HCT116 (cell line): ENCODE results near the gene EXOC6B. TPM values are rescaled to one million over a fixed set of nuclear protein-coding genes. Genes with fewer than 3 reads are reported as not detected.

Experiments used
- ATAC-seq: fragments of 200-7000 bp; cut with Tn5 transposase; 2 replicates; pipeline ENCODE4 v1.9.1; 2020; ENCODE audit warnings: mild to moderate bottlenecking, moderate library complexity
- BruUV-seq: library from RNA; stranded (reverse); fragments of 400-500 nt; replicated peaks from 2 replicates; lab custom pipeline; 2021; lab: Mats Ljungman, UMichigan
- CTCF ChIA-PET: fragments of 300-600 bp; sonication (Branson Sonifier 250); formaldehyde crosslinking; loops from one replicate; lab custom pipeline; 2021; ENCODE audit warnings: antibody characterized with exemption; lab: Charles Lee
- POLR2A ChIA-PET: fragments of 300-600, 350-600 bp; sonication (Branson Sonifier 250); formaldehyde crosslinking; loops from one replicate; lab custom pipeline; 2021; ENCODE audit warnings: antibody characterized with exemption; lab: Charles Lee
- RAD21 ChIA-PET, 2 experiments: fragments of 300-600 bp; sonication (Branson Sonifier 250); formaldehyde crosslinking; loops; one replicate each; lab custom pipeline; 2023; ENCODE audit warnings: low total read pairs in 2 of 2; ENCODE audit not compliant: uncharacterized antibody in 2 of 2, unreplicated experiment in 2 of 2, low non-redundant PET in 1 of 2; lab: Charles Lee
- DNase-seq: peaks from one replicate; pipeline ENCODE4 v3.0.0-alpha.2; 2010; ENCODE audit warnings: low read depth, low spot score
- H2AFZ ChIP-seq: fragments of 200-600 bp; shearing (Covaris generic), sonication (generic); 2 replicates; pipeline ENCODE4 v1.6.1; 2017; ENCODE audit warnings: low read depth, mixed run types, mixed read lengths, antibody characterized with exemption, low read length; ENCODE audit not compliant: poor library complexity, severe bottlenecking
- H3K27ac ChIP-seq: 2 replicates; pipeline ENCODE4 v1.5.1; 2012; ENCODE audit warnings: low read depth, low read length
- H3K27me3 ChIP-seq: fragments of 200-600 bp; sonication (generic); 2 replicates; pipeline ENCODE4 v1.6.1; 2016; ENCODE audit warnings: mixed run types, low read length, mixed read lengths; ENCODE audit not compliant: insufficient read depth
- H3K36me3 ChIP-seq, 2 experiments: fragments of 200-500 bp in 1 of 2; fragments of 200-600 bp in 1 of 2; sonication (Bioruptor generic) in 1 of 2; sonication (generic) in 1 of 2; 2 replicates each; pipeline versions ENCODE4 v1.5.1 to v1.6.1; 2014 to 2016; ENCODE audit warnings: low read length in 2 of 2, inconsistent platforms in 1 of 2, mixed read lengths in 1 of 2, mixed run types in 1 of 2; ENCODE audit not compliant: insufficient read depth in 2 of 2, control insufficient read depth in 1 of 2
- H3K4me1 ChIP-seq, 2 experiments: fragments of 200-600 bp in 1 of 2; sonication (generic) in 1 of 2; 2 replicates each; pipeline versions ENCODE4 v1.5.1 to v1.6.1; 2012 to 2017; ENCODE audit warnings: low read length in 2 of 2, inconsistent platforms in 1 of 2, mild to moderate bottlenecking in 1 of 2, mixed read lengths in 1 of 2, mixed run types in 1 of 2, moderate library complexity in 1 of 2; ENCODE audit not compliant: insufficient read depth in 2 of 2, control insufficient read depth in 1 of 2
- H3K4me2 ChIP-seq: fragments of 200-600 bp; sonication (generic); 2 replicates; pipeline ENCODE4 v1.6.1; 2017; ENCODE audit warnings: mixed run types, low read length, mixed read lengths
- H3K4me3 ChIP-seq, 2 experiments: fragments of 200-600 bp in 1 of 2; sonication (generic) in 1 of 2; replicated peaks in 1 of 2; 2 replicates each; pipeline ENCODE4 v1.5.1; 2011 to 2016; ENCODE audit warnings: low read length in 2 of 2, control low read depth in 1 of 2, low read depth in 1 of 2, mild to moderate bottlenecking in 1 of 2, mixed read lengths in 1 of 2, mixed run types in 1 of 2
- H3K79me2 ChIP-seq: fragments of 200-600 bp; sonication (generic); 2 replicates; pipeline ENCODE4 v1.6.1; 2017; ENCODE audit warnings: mild to moderate bottlenecking, mixed run types, low read length, moderate library complexity, mixed read lengths; ENCODE audit not compliant: insufficient read depth
- H3K9ac ChIP-seq: fragments of 200-600 bp; sonication (generic); 2 replicates; pipeline ENCODE4 v1.6.1; 2016; ENCODE audit warnings: low read length, mixed read lengths
- H3K9me2 ChIP-seq: fragments of 200-600 bp; sonication (generic), shearing (Covaris generic); 2 replicates; pipeline ENCODE4 v1.6.1; 2017; ENCODE audit warnings: mixed run types, mild to moderate bottlenecking, moderate library complexity; ENCODE audit not compliant: insufficient read depth
- H3K9me3 ChIP-seq, 2 experiments: fragments of 200-500 bp in 1 of 2; fragments of 200-600 bp in 1 of 2; sonication (Bioruptor generic) in 1 of 2; sonication (generic) in 1 of 2; 2 replicates each; pipeline ENCODE4 v1.6.1; 2014 to 2017; ENCODE audit warnings: low read length in 2 of 2, mixed read lengths in 2 of 2, inconsistent platforms in 1 of 2, low read depth in 1 of 2, mild to moderate bottlenecking in 1 of 2, mixed run types in 1 of 2, moderate library complexity in 1 of 2; ENCODE audit not compliant: control insufficient read depth in 1 of 2, insufficient read depth in 1 of 2
- H4K20me1 ChIP-seq: fragments of 200-600 bp; sonication (generic), shearing (Covaris generic); 2 replicates; pipeline ENCODE4 v1.6.1; 2017; ENCODE audit warnings: mixed run types, mild to moderate bottlenecking, moderate library complexity; ENCODE audit not compliant: insufficient read depth
- CBX3 ChIP-seq: IDR thresholded peaks from 2 replicates; pipeline ENCODE4 v1.6.1; 2012; ENCODE audit warnings: low read depth
- CEBPB ChIP-seq: IDR thresholded peaks from 2 replicates; pipeline ENCODE4 v1.6.1; 2012; ENCODE audit warnings: low read depth
- EGR1 ChIP-seq: IDR thresholded peaks from 2 replicates; pipeline ENCODE4 v1.6.1; 2012; ENCODE audit warnings: low read depth
- EZH2 ChIP-seq: fragments of 200-600 bp; sonication (generic); IDR thresholded peaks from 2 replicates; pipeline ENCODE4 v1.6.1; 2017; ENCODE audit warnings: antibody characterized with exemption, mixed run types
- FOSL1 ChIP-seq: IDR thresholded peaks from 2 replicates; pipeline ENCODE4 v1.6.1; 2012; ENCODE audit warnings: low read depth
- JUND ChIP-seq: IDR thresholded peaks from 2 replicates; pipeline ENCODE4 v1.6.1; 2012
- SIN3A ChIP-seq: IDR thresholded peaks from 2 replicates; pipeline ENCODE4 v1.6.1; 2012; ENCODE audit warnings: low read depth
- TCF7L2 ChIP-seq: IDR thresholded peaks from 2 replicates; pipeline ENCODE4 v1.7.0; 2011; ENCODE audit warnings: borderline replicate concordance, inconsistent platforms; ENCODE audit not compliant: insufficient read depth, insufficient read length; ENCODE audit errors: extremely low read depth
- ZFX ChIP-seq: fragments of 450-650 bp; IDR thresholded peaks from 2 replicates; pipeline ENCODE4 v1.6.1; 2017
- ZNF274 ChIP-seq: fragments of 200-500 bp; sonication (Bioruptor generic); IDR thresholded peaks from 2 replicates; pipeline ENCODE4 v1.6.1; 2014; ENCODE audit warnings: mild to moderate bottlenecking, low read depth, low read length, inconsistent platforms
- intact Hi-C: fragments of 100-400 bp; cut with micrococcal nuclease; formaldehyde crosslinking; loops from 2 replicates; pipeline ENCODE4 v1.10.0; 2022
- total RNA-seq: library from RNA; stranded (reverse); gene quantifications from one replicate; pipeline ENCODE4 v1.2.1, GENCODE V29; 2021; ENCODE audit not compliant: unreplicated experiment
- TF ChIP-seq, protein P1 (sequence below): IDR thresholded peaks from 2 replicates; pipeline ENCODE4 v1.6.1; 2012

EXOC6B gene
- total RNA-seq, 1 experiment from 2014 or later = 25.4 TPM

DNA sequence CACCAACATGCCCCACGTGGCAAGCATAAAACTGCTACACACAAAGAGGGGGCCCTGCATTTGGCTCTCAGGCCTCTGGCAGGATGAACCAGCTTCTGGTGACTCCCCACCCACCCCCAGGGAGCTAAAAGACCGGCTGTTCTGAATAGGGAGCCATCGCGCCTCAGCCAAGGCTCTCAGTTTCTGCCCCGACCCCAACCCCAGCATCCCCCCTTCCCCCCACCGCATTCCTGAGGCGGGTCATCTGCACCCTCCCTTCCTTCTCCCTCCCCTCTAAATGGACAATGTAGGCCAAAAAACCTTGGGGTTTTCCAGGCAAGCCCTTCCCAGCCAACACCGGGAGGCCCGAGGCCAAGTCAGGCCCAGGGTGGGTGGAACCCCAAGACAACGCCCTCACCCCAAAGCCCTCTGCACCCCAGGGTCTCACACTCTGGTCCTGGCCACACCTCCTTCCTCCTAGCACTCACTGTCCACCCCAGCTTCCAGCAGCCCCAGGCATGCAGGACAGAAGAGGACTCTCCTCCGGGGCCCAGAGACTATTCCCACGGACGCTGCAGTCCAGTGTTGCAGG is 683.9 kb downstream of the EXOC6B start:
- intact Hi-C loops = no loop called here
- H4K20me1 ChIP-seq = no peaks in the 10 kb centered on the region
- no peaks in the 10 kb centered on the region for H3K27me3 ChIP-seq
- H3K4me1 ChIP-seq = peaks cover 16 to 36% of the 10 kb centered on the region in 2 experiments
- ATAC-seq = no peak
- no peaks in the 10 kb centered on the region for H3K9me2 ChIP-seq
- TF ChIP-seq, protein P1, sequence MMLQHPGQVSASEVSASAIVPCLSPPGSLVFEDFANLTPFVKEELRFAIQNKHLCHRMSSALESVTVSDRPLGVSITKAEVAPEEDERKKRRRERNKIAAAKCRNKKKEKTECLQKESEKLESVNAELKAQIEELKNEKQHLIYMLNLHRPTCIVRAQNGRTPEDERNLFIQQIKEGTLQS = no peak
- no peak for TF ChIP-seq EGR1
- no peak for TF ChIP-seq TCF7L2
- no peak for TF ChIP-seq ZNF274
- TF ChIP-seq CBX3 = no peak
- no peak for TF ChIP-seq CEBPB
- no peak for TF ChIP-seq EZH2
- TF ChIP-seq ZFX = no peak
- TF ChIP-seq, all 23 proteins: peak for 0
- H3K4me3 ChIP-seq = no peak overlapping the region
- H3K79me2 ChIP-seq = no peaks in the 10 kb centered on the region
- no peaks in the 10 kb centered on the region for H3K9me3 ChIP-seq
- DNase-seq = no peak
- H3K9ac ChIP-seq = no peak overlapping the region
- CTCF ChIA-PET = interaction anchor here (0.7 kb wide), 1 partner anchor 999 kb away, joined by 3 read pairs; no protein-coding TSS in a partner anchor
- H3K36me3 ChIP-seq = no peaks in the 10 kb centered on the region
- no peak overlapping the region for H2AFZ ChIP-seq
- RAD21 ChIA-PET = no interaction called here
- no TSS peak for BruUV-seq
- H3K4me2 ChIP-seq = no peak overlapping the region
- no peak overlapping the region for H3K27ac ChIP-seq
- POLR2A ChIA-PET = no interaction called here

DNA sequence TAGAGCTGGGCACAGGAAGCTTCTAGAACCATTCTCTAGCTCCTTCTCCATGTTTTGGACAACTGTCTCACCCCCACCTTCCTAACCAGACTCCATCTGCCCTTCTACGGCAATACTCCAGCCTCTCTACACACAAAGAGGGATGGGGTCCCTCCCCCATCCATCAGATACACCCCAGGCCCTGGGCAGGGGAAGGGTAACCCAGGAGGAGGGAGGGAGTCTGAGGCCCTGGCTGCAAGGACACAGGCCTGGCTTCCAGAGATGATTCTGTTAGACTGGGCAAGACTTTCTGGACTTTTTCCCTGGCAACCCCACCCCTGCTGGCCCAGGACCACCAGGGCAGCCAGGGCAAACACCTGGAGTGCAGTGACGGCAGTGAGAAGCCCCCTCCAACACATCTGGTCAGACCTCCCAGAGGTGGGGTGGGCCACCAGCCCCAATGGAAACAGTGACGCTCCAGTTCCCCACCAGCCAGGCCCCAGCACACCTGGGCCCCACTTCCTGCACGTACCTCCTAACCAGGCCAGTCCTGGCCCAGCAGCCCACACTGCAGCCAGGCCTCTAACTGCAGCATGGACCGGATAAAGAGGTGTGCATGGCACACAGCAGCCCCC is 684.7 kb downstream of the EXOC6B start:
- Histone ChIP-seq H3K79me2 (no peaks in the 10 kb centered on the region), H2AFZ (no peak overlapping the region), H3K4me2 (no peak overlapping the region), H3K27me3 (no peaks in the 10 kb centered on the region), H3K9ac (no peak overlapping the region), H3K4me1 (peaks cover 16 to 31% of the 10 kb centered on the region in 2 experiments), H3K27ac (no peak overlapping the region), H3K9me2 (no peaks in the 10 kb centered on the region), H3K9me3 (no peaks in the 10 kb centered on the region), H3K36me3 (no peaks in the 10 kb centered on the region), H3K4me3 (no peak overlapping the region), H4K20me1 (no peaks in the 10 kb centered on the region)
- no peak for TF ChIP-seq ZNF274
- no peak for TF ChIP-seq SIN3A
- no peak for TF ChIP-seq FOSL1
- no peak for TF ChIP-seq JUND
- no peak for TF ChIP-seq EGR1
- TF ChIP-seq EZH2 = no peak
- RAD21 ChIA-PET = no interaction called here
- POLR2A ChIA-PET = no interaction called here
- intact Hi-C loops = no loop called here
- no peak for DNase-seq
- ATAC-seq = no peak
- no TSS peak for BruUV-seq
- CTCF ChIA-PET = no interaction called here
